Activated CD8-positive, alpha-beta memory T cell treated with anti-CD3 and anti-CD28 coated beads for 36 hours (primary cell): ENCODE measurements around the gene DLX3. TPM values are rescaled to one million over a fixed set of nuclear protein-coding genes. Genes with fewer than 3 reads are reported as not detected.

Experiments used
- CTCF ChIA-PET: fragments of 350-600 bp; sonication (Branson Sonifier 250); formaldehyde crosslinking; loops from one replicate; lab custom pipeline; 2021; ENCODE audit warnings: antibody characterized with exemption; lab: Charles Lee
- POLR2A ChIA-PET: fragments of 350-600 bp; sonication (Branson Sonifier 250); formaldehyde crosslinking; loops from one replicate; lab custom pipeline; 2021; ENCODE audit warnings: antibody characterized with exemption; lab: Charles Lee
- total RNA-seq, 2 experiments: library from RNA; stranded (reverse); gene quantifications; one replicate each; pipeline ENCODE4 v1.2.3, GENCODE V29; 2021

Gene DLX3
- total RNA-seq, 2 experiments from 2014 or later, result 0.08 to 0.13 TPM

- POLR2A ChIA-PET, result no interaction called here
- CTCF ChIA-PET, result interaction anchor here (0.8 to 5.4 kb wide), 11 partner anchors 24 to 167 kb away, joined by 3 to 42 read pairs (median 4); partner anchors contain the start of genes ITGA3 and PDK2
Measured at GRCh38 chr17:50027172-50027880, 32.3 kb upstream of the DLX3 start.

GRCh38 chr17:50026837-50027171 lies 31.8 kb upstream of the DLX3 start:
- ChIA-PET POLR2A (no interaction called here), CTCF (interaction anchor here (0.8 to 5.4 kb wide), 11 partner anchors 25 to 167 kb away, joined by 3 to 42 read pairs (median 4); partner anchors contain the start of genes ITGA3 and PDK2)

GRCh38 chr17:50026046-50026675 lies 31.1 kb upstream of the DLX3 start:
- CTCF ChIA-PET, result interaction anchor here (1.0 to 5.4 kb wide), 8 partner anchors 26 to 64 kb away, joined by 3 to 42 read pairs (median 4); partner anchors contain the start of gene ITGA3
- POLR2A ChIA-PET, result no interaction called here

GRCh38 chr17:50024808-50025207 lies 29.8 kb upstream of the DLX3 start:
- POLR2A ChIA-PET, result no interaction called here
- CTCF ChIA-PET, result interaction anchor here (1.0 to 5.4 kb wide), 2 partner anchors 62 to 69 kb away, joined by 5 to 42 read pairs; no protein-coding TSS in a partner anchor

- POLR2A ChIA-PET, result no interaction called here
- CTCF ChIA-PET, result no interaction called here
Measured at GRCh38 chr17:50023520-50023919, 28.5 kb upstream of the DLX3 start.

GRCh38 chr17:50022463-50023130 lies 27.6 kb upstream of the DLX3 start:
- ChIA-PET CTCF (interaction anchor here (1.0 kb wide), 1 partner anchor 65 kb away, joined by 8 read pairs; no protein-coding TSS in a partner anchor), POLR2A (no interaction called here)

- CTCF ChIA-PET, result interaction anchor here (0.5 to 3.2 kb wide), 3 partner anchors 65 to 72 kb away, joined by 3 to 14 read pairs (median 5); no protein-coding TSS in a partner anchor
- POLR2A ChIA-PET, result no interaction called here
Measured at GRCh38 chr17:50021681-50022370, 26.8 kb upstream of the DLX3 start.

- ChIA-PET POLR2A (no interaction called here), CTCF (interaction anchor here (0.5 to 3.2 kb wide), 3 partner anchors 66 to 73 kb away, joined by 3 to 14 read pairs (median 5); no protein-coding TSS in a partner anchor)
Measured at GRCh38 chr17:50020841-50021599, 26.0 kb upstream of the DLX3 start.

DNA sequence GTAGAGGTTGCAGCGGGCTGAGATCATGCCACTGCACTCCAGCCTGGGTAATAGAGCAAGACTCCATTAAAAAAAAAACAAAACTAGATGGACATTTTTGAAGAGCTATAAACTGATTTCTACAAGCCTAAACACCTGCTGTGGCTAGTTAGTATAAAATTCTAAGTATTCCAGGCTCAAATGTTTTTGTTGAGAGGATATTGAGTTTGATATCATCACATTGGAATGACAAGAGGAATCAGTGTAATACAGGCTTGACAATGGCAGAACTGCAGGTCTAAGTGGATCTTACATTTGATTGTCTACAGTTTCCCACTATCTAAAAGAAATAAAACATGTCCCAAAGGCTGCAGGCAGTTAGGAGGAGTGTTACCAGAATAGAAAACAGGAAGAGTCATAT lies 23.9 kb upstream of the DLX3 start:
- POLR2A ChIA-PET, result no interaction called here
- CTCF ChIA-PET, result interaction anchor here (0.7 to 3.2 kb wide), 2 partner anchors 68 to 263 kb away, joined by 3 to 14 read pairs; no protein-coding TSS in a partner anchor

DNA sequence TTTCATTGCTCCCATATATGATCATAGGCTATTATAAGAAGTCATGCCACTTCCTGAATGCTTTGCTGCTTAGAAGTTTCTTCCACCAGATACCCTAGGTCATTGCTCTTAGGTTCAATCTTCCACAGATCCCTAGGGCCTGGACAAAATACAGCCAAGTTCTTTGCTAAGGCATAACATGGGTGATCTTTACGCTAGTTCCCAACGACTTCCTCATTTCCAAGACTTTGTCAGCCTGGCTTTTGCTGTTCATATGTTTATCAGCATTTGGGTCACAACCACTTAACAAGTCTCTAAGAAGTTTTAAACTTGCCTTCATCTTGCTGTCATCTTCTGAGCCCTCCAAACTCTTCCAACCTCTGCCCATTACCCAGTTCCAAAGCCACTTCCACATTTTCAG lies 20.1 kb upstream of the DLX3 start:
- CTCF ChIA-PET, result no interaction called here
- POLR2A ChIA-PET, result no interaction called here

- ChIA-PET CTCF (no interaction called here), POLR2A (no interaction called here)
Measured at GRCh38 chr17:50014471-50015088, 19.6 kb upstream of the DLX3 start.

- ChIA-PET POLR2A (no interaction called here), CTCF (no interaction called here)
Measured at GRCh38 chr17:50013079-50013478, 18.1 kb upstream of the DLX3 start.

GRCh38 chr17:50009282-50009681 lies 14.3 kb upstream of the DLX3 start:
- ChIA-PET POLR2A (no interaction called here), CTCF (interaction anchor here (1.2 kb wide), 1 partner anchor 11 kb away, joined by 3 read pairs; no protein-coding TSS in a partner anchor)

DNA sequence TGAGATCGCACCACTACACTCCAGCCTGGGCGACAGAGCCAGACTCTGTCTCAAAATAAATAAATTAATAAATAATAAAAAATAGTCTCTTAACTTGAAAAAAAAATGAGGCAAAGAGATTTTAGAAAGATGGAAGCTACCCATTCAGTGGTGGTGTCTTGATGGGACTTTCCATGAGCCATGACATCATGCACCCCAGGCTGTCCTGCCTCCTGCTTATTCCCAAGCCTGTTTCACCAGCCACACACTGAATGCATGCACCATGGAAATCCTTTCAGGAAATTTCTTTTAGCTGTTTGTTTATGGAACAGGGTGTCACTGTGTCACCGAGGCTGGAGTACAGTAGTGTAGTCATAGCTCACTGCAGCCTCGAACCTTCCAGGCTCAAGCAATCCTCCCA lies 8.9 kb upstream of the DLX3 start:
- CTCF ChIA-PET, result interaction anchor here (0.6 kb wide), 1 partner anchor 61 kb away, joined by 3 read pairs; no protein-coding TSS in a partner anchor
- POLR2A ChIA-PET, result no interaction called here

DNA sequence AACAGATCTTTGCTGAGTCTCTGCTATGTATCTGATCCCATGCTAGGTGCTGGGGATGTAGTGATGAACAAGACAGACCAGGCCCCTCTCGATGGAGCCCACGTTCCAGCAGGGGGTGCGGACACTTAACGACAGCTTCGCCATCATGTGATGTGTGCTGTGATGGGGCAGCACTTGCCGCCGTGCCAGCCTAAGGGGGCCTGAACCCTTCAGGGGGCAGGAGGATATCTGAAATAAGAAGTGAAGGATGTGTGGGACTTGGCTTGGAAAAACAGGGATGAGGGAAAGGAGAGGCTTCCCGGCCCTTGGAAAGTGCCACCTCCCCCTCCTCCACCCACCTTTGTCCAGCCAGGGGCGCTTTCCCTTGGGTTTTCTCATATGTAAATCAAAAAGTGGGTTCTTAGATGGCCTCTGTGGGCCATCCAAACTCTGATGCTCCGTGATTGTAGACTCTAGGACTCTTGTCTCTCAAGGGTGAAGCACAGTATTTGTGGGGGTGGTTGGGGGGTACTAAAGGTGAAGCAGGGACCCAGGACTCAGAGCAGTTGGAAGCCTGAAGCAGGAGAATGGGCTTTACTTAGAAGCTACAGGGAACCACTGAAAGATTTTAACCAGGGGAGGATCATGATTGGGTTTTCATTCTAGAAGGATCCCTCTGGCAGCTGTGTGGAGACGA lies 4.0 kb upstream of the DLX3 start:
- CTCF ChIA-PET, result interaction anchor here (0.5 to 8.0 kb wide), 34 partner anchors 11 to 442 kb away, joined by 3 to 146 read pairs (median 6); partner anchors contain the start of genes DLX4 and ITGA3

GRCh38 chr17:49997773-49998703 lies 3.0 kb upstream of the DLX3 start:
- CTCF ChIA-PET, result interaction anchor here (0.5 to 8.0 kb wide), 46 partner anchors 11 to 1153 kb away, joined by 3 to 146 read pairs (median 6); partner anchors contain the start of genes DLX4, ITGA3 and NXPH3
- POLR2A ChIA-PET, result interaction anchor here (0.6 kb wide), 1 partner anchor 282 kb away, joined by 3 read pairs; no protein-coding TSS in a partner anchor

More for the DNA sequence above, 4.0 kb upstream of the DLX3 start:
- POLR2A ChIA-PET, result no interaction called here
